ENCODE results near the gene DDX27. TPM values are rescaled to one million over a fixed set of nuclear protein-coding genes. Genes with fewer than 3 reads are reported as not detected.

The DDX27 gene
- total and polyA plus RNA-seq, 2 of the 13 experiments (the other 11 are each of a cell fraction or from before 2014, with no cell fraction given), result 42.6 to 72.8 TPM

DNA sequence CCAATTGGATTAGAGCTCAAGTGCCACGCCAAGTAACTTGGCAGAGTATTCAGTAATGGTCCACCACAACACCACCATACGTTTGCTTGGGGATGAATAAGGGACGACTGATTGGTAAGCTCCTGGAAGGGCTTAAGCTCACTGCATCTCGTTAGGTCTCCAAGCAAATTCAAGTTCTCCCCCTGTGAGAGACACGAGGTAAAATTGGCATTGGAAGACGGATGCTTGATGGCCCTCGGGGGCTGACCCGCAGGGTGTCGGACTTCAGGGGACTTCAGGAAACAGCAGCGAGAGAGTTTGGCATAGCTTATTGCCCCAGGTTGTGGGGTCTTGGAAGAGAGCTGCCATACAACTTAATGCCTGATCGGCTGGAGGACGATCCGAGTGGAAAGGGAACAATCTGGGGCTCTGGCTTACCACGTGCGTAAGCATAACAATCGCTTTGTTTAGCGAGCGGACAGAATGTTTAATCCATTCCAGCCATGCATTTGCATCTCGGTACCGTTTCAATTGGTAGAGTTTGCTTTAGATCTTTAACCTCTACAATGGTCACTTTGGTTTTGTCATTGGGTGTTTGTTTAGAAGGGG is 63.5 kb downstream of the DDX27 start:
- peaks cover 92% of the 10 kb centered on the region for H3K79me2 ChIP-seq (ENCODE audit: insufficient read depth, low read length)
- H4K20me1 ChIP-seq (ENCODE audit: insufficient read depth, low read length), result peaks cover 91% of the 10 kb centered on the region
- ATAC-seq (no peak), FAIRE-seq (no peak), DNase-seq (ENCODE audit: low spot score) (no peak)
- peaks cover 54 to 80% of the 10 kb centered on the region in 2 experiments for H3K36me3 ChIP-seq (replicated peaks in 1 of 2; ENCODE audit: control insufficient read depth in 1 of 2, insufficient read depth in 2 of 2, low read length in 2 of 2)
- 55% methylated on average over 20 of the region's 20 CpGs for WGBS (ENCODE audit: low lambda C conversion rate)
- H3K9ac ChIP-seq (ENCODE audit: insufficient read depth, low read depth, low read length), result peak overlapping the region; percentile 99
- in situ Hi-C loops (cut with HindIII; ENCODE audit: extremely low pct_ligation_motif_present, low pct_unique_long_range_greater_than_20kb), result no loop called here
- H3K4me3 ChIP-seq (replicated peaks in 1 of 3; ENCODE audit: insufficient read depth in 1 of 3, low read depth in 2 of 3, low read length in 3 of 3), result peak overlapping the region; percentile 91 to 98 (median 93)
- peak overlapping the region; percentile 91 for H3K27ac ChIP-seq (ENCODE audit: extremely low read length, insufficient read depth, low read length)
- H3K4me1 ChIP-seq (ENCODE audit: insufficient read depth, low read length), result peaks cover 80% of the 10 kb centered on the region
- no peaks in the 10 kb centered on the region for H3K9me3 ChIP-seq (ENCODE audit: low read length)
- ChIA-PET POLR2A (interaction anchor here (0.9 to 6.0 kb wide), 3 partner anchors 9 to 634 kb away, joined by 3 to 46 read pairs (median 4); no protein-coding TSS in a partner anchor), CTCF (ENCODE audit: low intra/inter-chr PET ratio, low total read pairs) (no interaction called here)
- BruUV-seq (replicated peaks), result no TSS peak
- H3K27me3 ChIP-seq (ENCODE audit: control insufficient read depth in 1 of 2, insufficient read depth in 2 of 2, low read length in 2 of 2), result peaks cover 0 to 4% of the 10 kb centered on the region in 2 experiments; a peak in 1 of 5 replicates
- peak overlapping the region; percentile 96 for H3K4me2 ChIP-seq (ENCODE audit: low read depth, low read length)
- intact Hi-C loops (cut with micrococcal nuclease; ENCODE audit: unreplicated experiment), result no loop called here
- H2AFZ ChIP-seq (ENCODE audit: low read length), result no peak overlapping the region
- TF ChIP-seq, protein P1, sequence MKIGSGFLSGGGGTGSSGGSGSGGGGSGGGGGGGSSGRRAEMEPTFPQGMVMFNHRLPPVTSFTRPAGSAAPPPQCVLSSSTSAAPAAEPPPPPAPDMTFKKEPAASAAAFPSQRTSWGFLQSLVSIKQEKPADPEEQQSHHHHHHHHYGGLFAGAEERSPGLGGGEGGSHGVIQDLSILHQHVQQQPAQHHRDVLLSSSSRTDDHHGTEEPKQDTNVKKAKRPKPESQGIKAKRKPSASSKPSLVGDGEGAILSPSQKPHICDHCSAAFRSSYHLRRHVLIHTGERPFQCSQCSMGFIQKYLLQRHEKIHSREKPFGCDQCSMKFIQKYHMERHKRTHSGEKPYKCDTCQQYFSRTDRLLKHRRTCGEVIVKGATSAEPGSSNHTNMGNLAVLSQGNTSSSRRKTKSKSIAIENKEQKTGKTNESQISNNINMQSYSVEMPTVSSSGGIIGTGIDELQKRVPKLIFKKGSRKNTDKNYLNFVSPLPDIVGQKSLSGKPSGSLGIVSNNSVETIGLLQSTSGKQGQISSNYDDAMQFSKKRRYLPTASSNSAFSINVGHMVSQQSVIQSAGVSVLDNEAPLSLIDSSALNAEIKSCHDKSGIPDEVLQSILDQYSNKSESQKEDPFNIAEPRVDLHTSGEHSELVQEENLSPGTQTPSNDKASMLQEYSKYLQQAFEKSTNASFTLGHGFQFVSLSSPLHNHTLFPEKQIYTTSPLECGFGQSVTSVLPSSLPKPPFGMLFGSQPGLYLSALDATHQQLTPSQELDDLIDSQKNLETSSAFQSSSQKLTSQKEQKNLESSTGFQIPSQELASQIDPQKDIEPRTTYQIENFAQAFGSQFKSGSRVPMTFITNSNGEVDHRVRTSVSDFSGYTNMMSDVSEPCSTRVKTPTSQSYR (CRISPR knock-in tag; IDR thresholded peaks at IDR 0.05; ENCODE audit: borderline replicate concordance), result 0 out of 2 replicates have a peak, but pooled peaks have one; percentile 11
- peak; percentile 28 for TF ChIP-seq TEAD3 (CRISPR knock-in tag; optimal IDR thresholded peaks at IDR 0.05; ENCODE audit: borderline replicate concordance)
- TF ChIP-seq ZNF609 (CRISPR knock-in tag; IDR thresholded peaks at IDR 0.05; ENCODE audit: borderline replicate concordance), result no peak
- TF ChIP-seq ATF2 (CRISPR knock-in tag; IDR thresholded peaks at IDR 0.05), result no peak
- TF ChIP-seq, protein P2, sequence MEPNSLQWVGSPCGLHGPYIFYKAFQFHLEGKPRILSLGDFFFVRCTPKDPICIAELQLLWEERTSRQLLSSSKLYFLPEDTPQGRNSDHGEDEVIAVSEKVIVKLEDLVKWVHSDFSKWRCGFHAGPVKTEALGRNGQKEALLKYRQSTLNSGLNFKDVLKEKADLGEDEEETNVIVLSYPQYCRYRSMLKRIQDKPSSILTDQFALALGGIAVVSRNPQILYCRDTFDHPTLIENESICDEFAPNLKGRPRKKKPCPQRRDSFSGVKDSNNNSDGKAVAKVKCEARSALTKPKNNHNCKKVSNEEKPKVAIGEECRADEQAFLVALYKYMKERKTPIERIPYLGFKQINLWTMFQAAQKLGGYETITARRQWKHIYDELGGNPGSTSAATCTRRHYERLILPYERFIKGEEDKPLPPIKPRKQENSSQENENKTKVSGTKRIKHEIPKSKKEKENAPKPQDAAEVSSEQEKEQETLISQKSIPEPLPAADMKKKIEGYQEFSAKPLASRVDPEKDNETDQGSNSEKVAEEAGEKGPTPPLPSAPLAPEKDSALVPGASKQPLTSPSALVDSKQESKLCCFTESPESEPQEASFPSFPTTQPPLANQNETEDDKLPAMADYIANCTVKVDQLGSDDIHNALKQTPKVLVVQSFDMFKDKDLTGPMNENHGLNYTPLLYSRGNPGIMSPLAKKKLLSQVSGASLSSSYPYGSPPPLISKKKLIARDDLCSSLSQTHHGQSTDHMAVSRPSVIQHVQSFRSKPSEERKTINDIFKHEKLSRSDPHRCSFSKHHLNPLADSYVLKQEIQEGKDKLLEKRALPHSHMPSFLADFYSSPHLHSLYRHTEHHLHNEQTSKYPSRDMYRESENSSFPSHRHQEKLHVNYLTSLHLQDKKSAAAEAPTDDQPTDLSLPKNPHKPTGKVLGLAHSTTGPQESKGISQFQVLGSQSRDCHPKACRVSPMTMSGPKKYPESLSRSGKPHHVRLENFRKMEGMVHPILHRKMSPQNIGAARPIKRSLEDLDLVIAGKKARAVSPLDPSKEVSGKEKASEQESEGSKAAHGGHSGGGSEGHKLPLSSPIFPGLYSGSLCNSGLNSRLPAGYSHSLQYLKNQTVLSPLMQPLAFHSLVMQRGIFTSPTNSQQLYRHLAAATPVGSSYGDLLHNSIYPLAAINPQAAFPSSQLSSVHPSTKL (CRISPR knock-in tag; IDR thresholded peaks at IDR 0.05), result 0 out of 2 replicates have a peak, but pooled peaks have one; percentile 5
- TF ChIP-seq ZNF672 (CRISPR knock-in tag; IDR thresholded peaks at IDR 0.05), result peak; percentile 63; the same call in 1 of the 2 replicates
- 0 out of 2 replicates have a peak, but pooled peaks have one; percentile 50 for TF ChIP-seq HBP1 (CRISPR knock-in tag; IDR thresholded peaks at IDR 0.05; ENCODE audit: low read depth)
